TTC549 (cell line): ENCODE measurements around the gene ENTHD1.

Source experiments
- FAIRE-seq: peaks from 2 replicates; lab custom pipeline; 2012; peaks lifted over from hg19 to GRCh38; lab: Jason Lieb, UNC

ENTHD1 gene

DNA sequence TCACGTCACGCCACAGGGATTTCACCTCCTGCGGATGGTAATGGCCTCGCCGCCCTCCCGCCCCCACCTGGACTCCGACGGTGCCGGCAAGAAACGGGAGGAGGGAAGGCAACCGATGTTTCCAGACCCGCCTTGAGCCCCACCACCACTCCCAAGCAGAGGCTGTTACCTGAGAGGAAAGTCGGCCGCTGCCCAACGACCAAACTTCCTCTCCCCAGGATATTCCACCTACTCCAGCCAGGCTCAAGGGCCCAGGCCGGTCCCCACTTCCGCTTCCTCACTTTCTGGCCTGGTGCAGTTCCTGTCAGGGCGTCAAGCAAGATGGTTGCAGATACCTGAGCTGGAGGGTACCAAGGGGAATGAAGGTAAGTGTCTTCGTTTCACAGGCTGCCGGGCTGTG, at the start of gene ENTHD1:
Gene ENTHD1, minus strand, starts transcription at position 235 of the 400 bp plus-strand sequence. CDS start 6,012 bp downstream, outside the sequence.
- FAIRE-seq: no peak

GRCh38 chr22:39943337-39943736, 49.8 kb upstream of the ENTHD1 start:
- FAIRE-seq: no peak

- FAIRE-seq: no peak
These were observed 49.1 kb upstream of the ENTHD1 start for GRCh38 chr22:39942439-39943230.

GRCh38 chr22:39941601-39942000, 48.0 kb upstream of the ENTHD1 start:
- FAIRE-seq: no peak

GRCh38 chr22:39940757-39941305, 47.3 kb upstream of the ENTHD1 start:
- FAIRE-seq: no peak

DNA sequence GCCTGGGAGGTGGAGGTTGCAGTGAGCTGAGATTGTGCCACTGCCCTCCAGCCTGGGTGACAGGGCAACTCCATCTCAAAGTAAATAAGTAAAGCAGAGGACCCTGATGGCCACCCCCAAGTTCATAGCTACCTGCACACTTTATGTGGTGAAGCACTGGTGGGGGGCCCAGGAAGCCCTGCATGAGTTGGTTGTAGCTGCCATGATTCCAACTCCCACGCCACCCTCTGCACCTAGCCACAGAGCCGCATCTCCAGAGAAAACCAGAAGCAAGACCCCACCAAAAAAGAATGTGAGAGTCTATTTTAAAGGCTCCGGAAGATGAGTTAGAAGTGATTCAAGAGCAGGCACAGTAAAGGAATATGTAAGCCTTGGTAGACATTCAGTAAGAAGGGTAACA, 46.3 kb upstream of the ENTHD1 start:
- FAIRE-seq: no peak

GRCh38 chr22:39938509-39939111, 45.0 kb upstream of the ENTHD1 start:
- FAIRE-seq: no peak

DNA sequence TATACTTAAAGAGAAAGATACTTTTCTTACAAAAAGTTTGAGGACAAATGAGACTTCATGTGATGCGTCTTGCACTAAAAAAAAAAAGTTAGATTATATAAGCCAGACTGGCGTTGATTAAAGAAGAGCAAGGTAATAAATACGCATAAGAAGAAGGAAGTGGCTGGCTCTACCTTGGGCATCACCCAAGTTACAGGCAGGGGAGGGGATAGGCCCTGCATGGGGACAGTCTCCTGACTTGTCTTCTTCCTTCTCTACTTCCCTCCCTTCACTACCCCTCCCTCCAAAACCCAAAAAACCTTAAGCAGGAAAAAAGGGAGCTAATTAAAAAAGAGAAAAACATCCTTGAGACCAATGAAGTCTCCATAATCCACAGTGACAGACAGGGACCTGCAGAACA, 44.3 kb upstream of the ENTHD1 start:
- FAIRE-seq: no peak

DNA sequence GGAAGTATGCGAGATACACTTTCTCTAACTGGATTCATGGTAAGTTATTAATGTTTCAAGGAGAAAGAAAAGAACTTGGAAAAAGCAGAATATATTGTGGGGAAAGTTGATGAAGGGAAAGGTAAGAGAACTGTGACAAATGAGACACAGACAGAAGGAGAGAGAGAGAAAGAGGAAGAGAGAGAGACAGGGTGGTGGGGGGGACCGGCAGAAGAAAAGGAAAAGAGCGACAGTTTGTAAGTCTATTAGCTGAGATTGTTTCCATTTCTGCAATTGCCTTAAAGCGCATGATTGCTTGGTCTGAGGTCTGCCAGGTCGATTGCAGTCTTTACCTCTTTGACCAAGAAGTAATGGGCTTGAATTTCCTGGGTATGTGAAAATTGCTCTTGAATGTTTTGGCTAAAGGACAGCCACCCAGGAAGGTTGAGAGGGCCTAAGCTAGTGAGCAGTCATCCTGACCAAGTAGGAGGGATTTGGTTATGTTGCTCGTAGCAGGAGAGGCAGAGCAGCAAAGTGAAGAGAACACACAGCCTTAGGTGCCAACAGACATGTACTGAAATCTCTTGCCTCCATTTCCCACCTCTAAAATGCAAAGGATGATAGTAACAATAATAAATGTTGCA, 43.1 kb upstream of the ENTHD1 start:
- FAIRE-seq: no peak

DNA sequence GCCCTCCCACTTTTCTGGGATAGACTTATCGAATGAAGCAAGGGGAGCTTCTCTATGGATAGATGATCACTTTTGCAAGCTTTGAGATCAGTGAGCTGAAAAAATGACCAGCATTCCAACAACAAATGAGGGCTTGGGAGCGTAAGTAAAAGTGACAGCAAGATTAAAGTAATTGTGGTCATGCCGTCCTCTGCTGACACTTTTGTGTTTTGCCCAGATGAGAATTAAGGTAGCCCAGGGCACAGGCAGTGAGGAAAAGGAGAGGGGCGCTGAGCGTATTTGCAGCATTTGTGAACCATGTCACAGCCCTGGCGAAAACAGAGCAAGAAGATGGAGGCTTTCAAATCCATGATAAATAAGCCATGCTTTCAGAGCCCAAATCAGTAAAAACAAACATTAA, 42.1 kb upstream of the ENTHD1 start:
- no peak for FAIRE-seq

- FAIRE-seq: no peak
These were observed 41.6 kb upstream of the ENTHD1 start for GRCh38 chr22:39935116-39935515.

GRCh38 chr22:39933741-39934140, 40.2 kb upstream of the ENTHD1 start:
- no peak for FAIRE-seq

GRCh38 chr22:39932918-39933649, 39.5 kb upstream of the ENTHD1 start:
- FAIRE-seq: no peak

DNA sequence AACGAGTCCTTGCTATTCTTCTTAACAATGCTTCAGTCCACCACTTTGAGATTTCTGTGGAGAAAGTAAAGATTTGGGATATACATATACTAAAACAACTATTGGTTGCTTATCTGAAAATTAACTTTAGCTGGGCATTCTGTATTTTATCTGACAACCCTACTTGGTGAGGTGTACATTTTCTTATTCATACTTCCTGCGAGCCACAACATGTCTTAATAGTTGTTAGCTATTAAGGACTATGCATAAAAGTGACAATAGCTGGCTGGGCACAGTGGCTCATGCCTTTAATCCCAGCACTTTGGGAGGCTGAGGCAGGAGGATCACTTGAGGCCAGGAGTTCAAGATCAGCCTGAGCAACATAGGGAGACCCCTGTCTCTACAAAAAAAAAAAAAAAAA, 38.6 kb upstream of the ENTHD1 start:
- no peak for FAIRE-seq

DNA sequence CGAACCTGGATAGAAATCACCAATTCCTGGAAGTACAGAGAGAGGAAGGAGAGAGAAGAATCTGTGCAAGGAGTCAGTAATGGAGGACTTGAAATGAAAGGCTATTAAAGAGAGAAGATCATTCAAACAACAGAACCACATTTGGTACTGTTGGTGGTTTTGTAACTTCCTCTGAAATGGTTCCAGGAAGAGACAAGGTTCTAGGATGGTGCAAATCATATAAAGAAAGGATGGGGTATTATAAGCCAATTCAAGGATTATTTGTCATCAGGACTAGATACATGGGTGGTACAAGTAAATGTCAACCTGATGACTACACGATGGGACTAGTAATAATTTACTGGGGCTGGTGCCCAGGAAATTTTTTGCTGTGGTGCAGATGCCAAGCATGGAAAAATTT, 37.7 kb upstream of the ENTHD1 start:
- no peak for FAIRE-seq

DNA sequence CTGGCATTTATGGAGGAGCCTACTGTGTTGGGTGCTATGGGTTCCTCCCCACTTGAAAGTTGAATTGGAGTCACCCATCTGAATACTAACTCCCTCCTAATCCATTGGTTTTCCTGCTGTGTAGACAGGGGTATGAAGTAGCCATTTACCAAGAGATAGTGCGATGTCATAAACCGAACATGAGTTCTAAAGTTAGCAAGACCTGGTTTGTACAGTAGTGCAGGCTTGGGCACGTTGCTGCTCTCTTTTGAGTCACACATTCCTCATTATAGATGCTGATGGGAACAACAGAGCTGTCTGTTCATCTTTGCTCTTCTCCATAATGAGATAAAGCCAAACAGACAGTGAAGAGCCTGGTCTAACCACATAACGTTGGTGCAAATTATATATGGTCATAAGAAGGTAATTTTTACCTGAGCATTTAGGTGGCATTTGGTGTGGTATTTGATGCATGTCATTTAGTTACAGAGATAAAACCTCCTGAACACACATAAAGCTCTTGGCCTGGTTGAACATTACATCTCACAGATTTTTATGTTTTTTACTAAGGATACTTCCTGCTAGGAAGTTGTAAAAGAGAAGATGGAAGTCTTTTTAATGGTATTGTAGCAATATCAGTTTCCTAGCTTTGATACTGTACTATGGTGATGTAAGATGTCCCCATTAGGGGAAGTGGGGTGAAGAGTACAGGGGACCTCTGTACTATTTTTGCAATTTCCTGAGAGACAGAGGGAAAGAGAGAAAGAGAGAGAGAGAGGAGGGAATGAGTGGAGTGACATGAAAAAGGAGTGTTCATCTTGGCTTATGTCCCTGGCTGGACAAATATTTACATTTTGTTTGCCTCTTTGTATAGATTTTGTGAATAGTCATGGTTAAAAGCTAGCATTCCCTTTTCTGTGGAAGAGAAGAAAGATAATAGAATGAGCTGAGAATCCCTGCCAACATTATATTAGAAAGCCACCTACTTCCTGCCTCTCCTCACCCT, 35.3 kb upstream of the ENTHD1 start:
- no peak for FAIRE-seq

DNA sequence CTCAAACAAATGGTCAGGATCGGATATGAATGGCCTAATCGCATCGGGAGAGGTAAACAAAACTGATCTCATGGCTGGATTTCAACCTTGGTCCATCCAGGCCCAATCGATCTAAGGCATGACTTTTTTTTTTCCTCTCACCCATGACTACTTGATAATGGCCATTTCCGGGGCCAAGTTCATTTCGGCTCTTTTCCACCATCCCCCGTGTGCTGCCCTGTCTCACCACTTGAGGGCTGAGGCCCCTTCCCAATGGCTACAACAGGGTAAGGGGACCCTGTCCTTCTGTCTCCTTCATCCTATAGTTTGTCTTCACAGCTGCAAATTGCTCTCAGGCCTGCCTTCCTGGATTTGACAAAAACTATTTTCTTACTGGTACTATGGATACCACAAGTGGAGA, 34.0 kb upstream of the ENTHD1 start:
- FAIRE-seq: no peak

DNA sequence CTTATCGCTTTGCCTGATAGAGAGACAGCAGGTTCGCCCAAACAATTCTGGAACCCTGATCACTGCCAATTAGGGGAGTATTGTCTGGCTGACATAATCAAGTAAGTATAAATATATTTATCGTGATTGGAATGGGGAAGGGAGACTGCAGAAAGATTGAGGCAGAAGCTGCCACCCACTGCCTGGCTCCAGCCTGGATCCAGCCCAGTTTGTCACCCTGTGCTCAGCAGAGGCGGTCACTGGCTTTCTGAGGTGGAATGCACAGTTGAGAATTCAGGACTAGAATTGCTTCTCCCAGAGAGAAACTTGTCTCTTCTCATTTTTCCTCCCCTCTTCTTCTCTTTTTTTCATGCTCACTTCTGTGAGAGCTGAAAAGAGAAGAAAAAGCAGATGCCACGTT, 33.2 kb upstream of the ENTHD1 start:
- no peak for FAIRE-seq

- FAIRE-seq: no peak
These were observed 32.5 kb upstream of the ENTHD1 start for GRCh38 chr22:39925909-39926679.

DNA sequence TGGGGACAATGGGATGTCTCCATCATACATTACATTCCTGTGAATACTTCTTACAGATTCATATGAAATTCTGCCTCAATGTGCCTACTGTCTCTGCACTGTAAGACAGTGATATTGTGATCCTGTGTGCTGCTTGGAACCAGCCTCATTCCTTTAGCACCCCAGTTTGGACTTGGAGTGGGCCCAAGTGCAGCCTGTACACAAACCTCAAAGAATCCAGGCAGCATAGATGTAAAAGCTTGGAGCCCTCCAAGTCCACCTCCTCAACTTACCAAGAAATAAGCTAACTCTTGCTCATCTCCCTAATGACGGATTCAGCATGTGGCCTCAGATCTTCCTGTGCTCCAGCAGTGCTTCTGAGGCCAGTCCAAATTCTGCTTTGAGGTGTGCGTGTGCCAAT, 31.7 kb upstream of the ENTHD1 start:
- no peak for FAIRE-seq

- no peak for FAIRE-seq
These were observed 30.7 kb upstream of the ENTHD1 start for GRCh38 chr22:39924286-39924685.
